Left colon (tissue), 2 donors: ENCODE data around the gene ZFYVE27. TPM values are rescaled to one million over a fixed set of nuclear protein-coding genes. Genes with fewer than 3 reads are reported as not detected.
"Not testable (repeated sequence)": the region's sequence is repeated elsewhere in the genome, so short reads cannot be mapped to it uniquely, and the experiment has no call there.

Experiments used
- ATAC-seq: fragments of 200-7000 bp; cut with Tn5 transposase; one replicate; pipeline ENCODE4 v1.9.1; 2020; ENCODE audit warnings: mild to moderate bottlenecking, moderate library complexity
- DNase-seq, 2 donors: peaks; one replicate each; pipeline ENCODE4 v3.0.0-alpha.2; 2020
- intact Hi-C, 2 donors: fragments of 100-400 bp; cut with DNase I in 1 of 2; cut with micrococcal nuclease in 1 of 2; formaldehyde crosslinking; loops; one replicate each; pipeline versions ENCODE4 v1.11.2 to v1.14.0; 2022; cut with DNase I, micrococcal nuclease
- long read RNA-seq: library from polyadenylated mRNA; unstranded; transcript quantifications from one replicate; pipeline ENCODE4 v2.0.0, GENCODE V29; 2021
- total RNA-seq, 2 donors: library from RNA; stranded (reverse); fragmentation: NEBNext Ultra II Directional; extraction: Animal tissue kit (Norgen Biotek cat#: 25700); gene quantifications; one replicate each; pipeline ENCODE4 v1.2.1, GENCODE V29; 2021
- donor health status: DM: no; HTN: no; CAD: no.
- donor health status: DM: yes; HTN: yes; CAD: no.

ZFYVE27 gene
- 10 to 100 TPM; 52.1 to 57.6 TPM for total RNA-seq
- long read RNA-seq, partial matches to known transcripts = 22 of 107 reads
- long read RNA-seq, other reads (novel, unspliced or antisense) = 79 of 107 reads

- peak; percentile 84 for ATAC-seq
- peak; percentile 95 to 98 for DNase-seq
- intact Hi-C loops = loop anchor here in 1 of 2 donors (10.0 kb wide), 1 partner anchor 52 kb away; the partner anchor contains the start of gene AVPI1
These were observed at the start of gene ZFYVE27 for GRCh38 chr10:97736902-97737769. ZFYVE27 (plus strand) TSS chr10:97737128; CDS start chr10:97738478, 1,350 bp downstream.

DNA sequence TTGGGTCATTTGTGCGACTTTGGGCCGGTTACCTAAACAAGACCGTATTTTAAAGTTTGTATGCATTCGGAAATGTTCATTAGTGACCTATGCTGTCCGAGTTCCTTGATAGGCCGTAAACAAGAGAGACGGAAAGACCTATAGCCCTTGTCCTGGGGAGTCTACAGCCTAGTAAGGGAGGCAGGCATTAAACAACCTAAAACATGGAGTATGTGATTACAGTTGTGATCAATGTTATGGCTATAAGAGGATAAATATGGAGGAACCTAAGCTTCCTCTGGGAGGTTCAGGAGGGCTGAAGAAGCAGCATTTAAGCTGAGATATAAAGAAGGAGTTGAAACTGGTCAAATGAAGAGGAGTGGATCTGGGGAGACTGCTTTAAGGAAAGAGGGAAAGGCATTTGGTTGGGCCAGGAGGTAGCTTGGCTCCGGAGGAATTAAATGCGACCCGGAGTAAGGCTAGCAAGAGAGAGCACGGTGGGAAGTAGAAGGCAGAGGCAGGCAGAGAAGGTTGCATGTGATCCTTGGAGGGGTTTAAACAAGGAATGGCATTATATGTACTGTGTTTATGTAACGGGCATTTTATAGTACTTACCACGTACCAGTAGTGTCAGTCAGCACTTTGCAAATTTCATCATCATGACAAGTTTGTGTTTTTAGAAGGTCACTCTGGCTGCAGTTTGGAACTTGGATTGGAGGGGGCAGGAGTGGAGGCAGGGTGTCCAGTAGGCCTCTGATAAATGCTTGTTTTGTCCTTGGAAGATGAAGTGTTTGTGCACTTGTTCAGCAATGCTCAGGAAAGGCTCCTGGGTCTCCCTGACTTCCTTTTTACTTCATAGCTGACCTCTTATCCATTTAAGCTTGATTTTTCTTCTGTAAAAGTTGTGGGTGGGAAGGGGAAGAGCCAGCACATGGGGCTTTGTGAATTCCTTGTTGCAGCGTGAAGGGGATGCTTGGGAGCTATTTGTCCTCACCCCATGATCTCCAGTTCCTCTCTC is 48.8 kb upstream of the ZFYVE27 start:
- DNase-seq (no peak), ATAC-seq (no peak)
- intact Hi-C loops = loop anchor here in 1 of 2 donors (10.0 kb wide), 1 partner anchor 47 kb away; the partner anchor contains the start of gene ZFYVE27

DNA sequence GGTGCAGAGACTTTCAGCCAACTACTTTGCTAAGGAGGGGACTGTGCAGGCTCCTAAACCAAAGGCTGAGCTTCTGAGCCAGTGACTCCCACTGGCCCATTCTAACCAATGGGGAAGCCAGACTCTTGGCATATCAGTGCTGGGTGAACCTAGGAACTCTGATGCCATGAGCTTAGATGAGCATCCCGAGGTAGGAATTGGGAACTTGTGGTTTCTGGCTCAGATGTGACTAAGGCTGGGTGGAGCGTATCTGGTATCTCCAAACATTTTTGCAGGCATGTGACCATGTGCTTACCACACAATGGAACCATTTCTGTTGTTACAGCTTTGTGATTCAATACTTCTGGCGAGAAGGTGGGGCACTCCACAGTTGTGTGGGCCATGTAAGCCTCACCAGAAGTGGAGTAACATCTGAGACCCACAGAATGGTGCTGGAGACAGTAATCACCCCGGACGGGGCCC is 47.3 kb upstream of the ZFYVE27 start:
- no peak for DNase-seq
- no peak for ATAC-seq
- intact Hi-C loops = loop anchor here in 1 of 2 donors (10.0 kb wide), 1 partner anchor 45 kb away; the partner anchor contains the start of gene ZFYVE27

- intact Hi-C loops = no loop called here
- ATAC-seq = no peak
- no peak for DNase-seq
These were observed 46.8 kb upstream of the ZFYVE27 start for GRCh38 chr10:97690133-97690532.

DNA sequence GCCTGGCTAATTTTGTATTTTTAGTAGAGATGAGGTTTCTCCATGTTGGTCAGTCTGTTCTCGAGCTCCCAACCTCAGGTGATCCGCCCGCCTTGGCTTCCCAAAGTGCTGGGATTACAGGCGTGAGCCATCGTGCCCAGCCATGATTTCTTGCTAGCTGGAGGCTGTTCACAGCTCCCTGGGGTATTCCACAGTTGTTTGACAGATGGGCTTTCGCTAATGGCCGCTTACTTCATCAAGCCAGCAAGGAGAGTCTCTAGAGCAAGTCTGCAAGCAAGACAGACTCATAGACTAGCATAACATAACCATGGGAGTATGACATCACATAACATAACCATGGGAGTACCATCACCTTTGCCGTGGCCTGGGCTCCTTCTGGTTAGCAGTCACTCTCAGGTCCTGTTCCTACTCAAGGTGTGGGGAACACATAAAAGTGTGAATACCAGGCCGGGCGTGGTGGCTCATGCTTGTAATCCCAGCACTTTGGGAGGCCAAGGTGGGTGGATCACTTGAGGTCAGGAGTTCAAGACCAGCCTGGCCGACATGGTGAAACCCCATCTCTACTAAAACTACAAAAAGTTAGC is 38.8 kb upstream of the ZFYVE27 start:
- intact Hi-C loops, DNase-seq: not testable (repeated sequence)
- peak; percentile 29 for ATAC-seq

DNA sequence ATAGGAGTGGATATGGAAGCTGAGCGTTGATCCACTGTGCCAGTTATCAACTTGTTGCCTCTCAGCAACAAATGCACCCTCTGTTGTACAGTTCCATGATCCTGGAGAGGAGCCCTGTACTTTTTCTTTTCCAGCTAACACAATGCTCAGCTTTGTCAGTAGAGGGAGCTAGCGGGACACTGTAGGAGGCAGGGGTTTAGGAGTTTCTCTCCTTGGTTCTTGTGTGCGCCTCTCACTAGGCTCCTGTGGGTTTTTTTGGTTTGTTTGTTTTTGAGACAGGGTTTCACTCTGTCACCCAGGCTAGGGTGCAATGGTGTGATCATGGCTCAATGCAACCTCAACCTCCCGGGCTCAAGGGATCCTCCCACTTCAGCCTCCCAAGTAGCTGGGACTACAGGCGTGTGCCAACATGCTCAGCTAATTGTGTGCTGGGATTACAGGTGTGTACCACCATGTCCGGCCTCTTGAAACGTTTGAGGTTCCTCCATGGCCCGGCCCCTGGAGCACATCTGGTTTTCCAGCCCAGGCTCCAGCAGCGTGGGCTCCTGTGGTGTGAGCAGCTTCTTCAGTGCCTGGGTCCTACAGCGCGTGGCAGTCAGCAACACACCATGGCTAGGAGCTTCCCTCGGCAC is 35.4 kb upstream of the ZFYVE27 start:
- DNase-seq = peak in 1 of 2 donors; percentile 41
- ATAC-seq = peak; percentile 69
- intact Hi-C loops = no loop called here

DNA sequence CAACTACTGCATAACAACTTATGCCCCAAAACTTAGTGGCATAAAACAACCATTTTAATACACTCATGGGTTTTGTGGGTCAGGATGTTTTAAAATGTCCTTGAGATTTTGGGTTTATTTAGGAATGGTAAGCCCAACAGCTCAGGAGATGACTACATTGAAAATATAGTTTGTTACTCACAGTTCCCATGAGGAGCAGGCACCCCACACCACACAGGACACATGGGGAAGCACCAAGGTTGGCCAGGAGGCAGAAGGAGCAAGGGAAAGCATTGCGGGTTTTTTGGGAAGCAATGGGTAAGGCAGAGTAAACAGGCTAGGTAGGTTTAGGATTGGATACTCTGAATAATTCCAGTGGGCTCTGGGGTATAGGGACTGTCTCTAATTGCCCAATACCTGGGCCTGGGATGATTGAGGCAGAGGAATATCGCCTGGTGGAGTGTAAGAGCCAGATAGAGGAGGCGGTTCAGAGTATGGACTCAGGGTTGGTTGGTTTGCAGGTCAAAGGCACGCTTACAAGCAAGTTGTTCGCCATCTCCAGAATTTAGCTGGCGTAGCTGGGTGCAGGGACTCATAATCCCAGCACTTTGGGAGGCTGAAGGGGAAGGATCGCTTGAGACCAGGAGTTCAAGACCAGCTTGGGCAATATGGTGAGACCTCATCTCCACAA is 33.4 kb upstream of the ZFYVE27 start:
- DNase-seq (no peak), ATAC-seq (no peak)
- intact Hi-C loops = no loop called here

DNA sequence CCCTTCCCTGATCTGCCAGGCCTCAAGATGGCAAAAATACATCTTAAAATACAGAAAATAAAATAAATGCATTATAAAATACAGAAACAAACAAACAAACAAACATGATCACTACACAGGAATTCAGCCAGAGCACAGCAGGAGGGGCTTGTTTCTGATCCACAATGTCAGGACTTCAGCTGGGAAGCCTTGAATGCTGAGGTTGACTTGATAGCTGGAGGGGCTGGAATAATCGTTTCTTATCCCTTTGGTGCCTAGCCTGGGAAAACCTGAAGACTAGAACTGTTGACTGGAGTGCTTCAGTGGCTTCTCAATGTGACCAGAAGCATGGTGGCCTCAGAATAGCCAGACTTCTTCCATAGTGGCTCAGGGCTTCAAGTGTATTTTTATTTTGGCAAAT is 32.6 kb upstream of the ZFYVE27 start:
- no peak for ATAC-seq
- intact Hi-C loops = no loop called here
- DNase-seq = no peak

GRCh38 chr10:97705006-97705670 is 31.8 kb upstream of the ZFYVE27 start:
- intact Hi-C loops = no loop called here
- ATAC-seq (no peak), DNase-seq (no peak)

DNA sequence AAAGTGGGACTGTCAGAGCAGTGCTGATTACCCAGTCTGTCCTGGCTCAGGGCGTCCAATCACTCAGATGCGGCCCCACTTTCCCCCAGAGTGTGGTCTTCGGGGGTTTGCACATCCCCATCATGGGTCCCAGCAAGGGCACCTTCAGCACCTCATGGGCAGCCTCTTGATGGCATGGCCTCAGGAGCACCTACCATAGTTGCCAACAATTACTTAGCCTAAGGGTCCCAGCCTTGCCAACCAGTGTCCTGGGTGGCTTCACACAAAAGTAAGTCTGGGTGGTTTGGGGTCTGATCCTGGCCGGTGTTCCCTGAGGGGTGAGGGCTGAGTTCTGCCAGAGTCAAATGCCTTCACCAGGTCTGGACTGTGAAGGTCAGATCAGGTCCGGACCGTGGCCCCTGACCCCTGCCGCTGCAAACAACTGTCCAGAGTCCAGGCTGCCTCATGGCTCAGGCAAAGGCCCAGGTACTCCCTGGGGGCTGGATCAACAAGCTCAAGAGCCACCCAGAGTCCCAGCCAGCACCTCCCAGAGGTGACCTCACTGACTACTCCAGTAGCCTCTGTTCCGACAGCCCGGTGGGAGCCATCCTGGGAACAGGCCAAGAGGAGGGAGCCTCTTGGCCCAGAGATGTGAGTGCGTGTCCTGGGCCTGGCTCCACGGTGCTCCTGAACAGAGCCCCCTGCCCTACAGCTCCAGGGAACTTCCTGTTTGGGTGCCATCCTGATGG is 29.6 kb upstream of the ZFYVE27 start:
- ATAC-seq = no peak
- intact Hi-C loops = no loop called here
- no peak for DNase-seq

DNA sequence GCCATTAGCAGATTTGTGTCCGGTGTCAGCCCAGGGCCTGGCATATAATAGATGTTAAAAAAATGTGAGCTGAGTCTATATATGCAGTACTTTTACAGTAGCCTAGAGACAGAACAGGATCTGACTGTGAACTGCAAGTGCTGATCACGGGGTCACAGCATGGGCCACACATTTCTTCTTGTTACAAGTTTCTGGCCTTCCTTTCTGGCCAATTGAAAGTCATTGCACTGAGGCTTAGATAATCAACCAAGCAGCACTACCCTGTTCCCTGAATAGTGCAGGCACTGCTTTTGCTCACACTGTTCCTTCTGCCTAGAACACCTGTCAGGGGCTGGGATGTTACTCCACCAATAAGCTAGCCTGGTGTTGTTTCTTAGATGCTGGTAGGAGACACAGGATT is 28.8 kb upstream of the ZFYVE27 start:
- intact Hi-C loops = no loop called here
- ATAC-seq (no peak), DNase-seq (no peak)

DNA sequence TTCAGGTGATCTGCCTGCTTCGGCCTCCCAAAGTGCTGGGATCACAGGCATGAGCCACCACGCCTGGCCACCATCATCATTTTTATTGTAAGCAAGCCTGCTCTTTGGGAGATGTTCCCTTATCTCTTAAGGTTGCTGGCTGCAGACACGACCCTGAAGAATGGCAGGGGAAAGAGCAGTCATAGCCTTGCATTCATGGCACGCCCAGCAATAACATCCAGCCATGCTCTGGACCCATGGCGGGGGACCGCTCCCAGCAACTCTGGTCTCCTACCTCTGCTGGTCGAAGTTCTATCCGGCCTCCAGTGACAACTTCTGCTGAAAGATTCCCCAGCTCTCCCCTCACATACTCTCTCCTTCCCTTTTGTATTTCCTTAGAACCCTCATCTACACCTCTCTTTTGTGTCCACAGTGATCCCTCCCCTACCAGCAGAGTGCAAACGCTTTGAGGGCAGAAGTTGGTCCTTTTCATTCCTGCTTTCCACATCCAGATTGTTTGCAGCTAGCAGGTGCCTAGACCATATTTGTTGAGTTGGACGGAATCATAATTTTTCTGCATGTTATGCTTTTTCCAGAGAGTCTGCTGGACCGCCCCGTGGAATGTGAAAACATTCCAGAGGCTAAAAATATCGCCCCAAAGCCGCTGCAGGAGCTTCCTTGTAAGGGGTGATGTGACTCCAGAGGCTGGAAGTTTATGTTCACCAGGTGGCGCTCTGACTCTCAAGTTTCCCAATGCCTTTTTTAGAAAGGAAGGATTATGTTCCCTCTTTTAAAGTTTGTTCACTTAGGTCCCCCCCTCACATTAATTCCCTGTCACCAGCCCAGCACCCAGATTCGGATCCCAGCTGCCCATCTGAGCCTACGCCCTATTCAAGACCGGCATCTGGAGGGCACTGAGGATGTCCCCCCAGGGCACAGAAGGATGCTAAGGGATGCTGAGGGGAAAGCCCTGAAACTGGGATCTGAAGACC is 27.7 kb upstream of the ZFYVE27 start:
- ATAC-seq (peak; percentile 34), DNase-seq (peak; percentile 68 to 83)
- intact Hi-C loops = no loop called here

- intact Hi-C loops = no loop called here
These were observed 25.0 kb upstream of the ZFYVE27 start for GRCh38 chr10:97711640-97712572.

DNA sequence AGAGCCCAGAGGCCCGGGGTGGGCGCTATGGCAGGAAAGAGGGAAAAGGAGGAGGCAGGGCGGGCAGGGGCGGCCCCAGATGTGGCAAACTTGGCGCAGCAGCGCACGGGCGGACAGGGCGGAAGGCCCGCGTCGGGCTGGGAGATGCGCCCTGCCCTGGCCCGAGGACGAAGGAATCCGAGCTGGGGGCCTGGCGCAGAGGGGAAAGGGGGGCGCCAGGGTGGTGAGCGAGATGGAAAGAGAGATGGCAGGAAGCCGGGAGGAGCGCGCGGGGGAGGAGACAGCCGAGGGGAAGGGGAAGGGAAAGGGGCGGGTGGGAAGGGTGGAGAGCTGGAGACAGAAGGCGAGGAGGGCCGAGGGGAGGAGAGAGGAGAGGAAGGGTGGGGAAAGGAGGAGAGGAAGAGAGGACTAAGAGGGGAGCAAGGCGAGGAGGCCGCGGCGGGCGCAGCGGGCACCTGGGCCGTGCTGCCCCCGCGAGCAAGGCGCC is 23.5 kb upstream of the ZFYVE27 start, which contains the start of gene MARVELD1:
MARVELD1 (plus strand) TSS at position 392 of the 487 bp plus-strand sequence. CDS start 147 bp downstream, outside the sequence.
- ATAC-seq = peak; percentile 19
- intact Hi-C loops = no loop called here

More at GRCh38 chr10:97711640-97712572, 25.0 kb upstream of the ZFYVE27 start:
- no peak for ATAC-seq
- DNase-seq = no peak

More for the DNA sequence above, 23.5 kb upstream of the ZFYVE27 start, which contains the start of gene MARVELD1:
- peak; percentile 77 to 82 for DNase-seq
